NCI-H2227 (cell line): ENCODE measurements around the gene KRTAP2-2.
"Not testable (repeated sequence)": the region's sequence is repeated elsewhere in the genome, so short reads cannot be mapped to it uniquely, and the experiment has no call there.

Experiments
- DNase-seq: peaks from one replicate; lab custom pipeline; 2025; ENCODE audit not compliant: unreplicated experiment; lab: John Stamatoyannopoulos, UW

The KRTAP2-2 gene

DNA sequence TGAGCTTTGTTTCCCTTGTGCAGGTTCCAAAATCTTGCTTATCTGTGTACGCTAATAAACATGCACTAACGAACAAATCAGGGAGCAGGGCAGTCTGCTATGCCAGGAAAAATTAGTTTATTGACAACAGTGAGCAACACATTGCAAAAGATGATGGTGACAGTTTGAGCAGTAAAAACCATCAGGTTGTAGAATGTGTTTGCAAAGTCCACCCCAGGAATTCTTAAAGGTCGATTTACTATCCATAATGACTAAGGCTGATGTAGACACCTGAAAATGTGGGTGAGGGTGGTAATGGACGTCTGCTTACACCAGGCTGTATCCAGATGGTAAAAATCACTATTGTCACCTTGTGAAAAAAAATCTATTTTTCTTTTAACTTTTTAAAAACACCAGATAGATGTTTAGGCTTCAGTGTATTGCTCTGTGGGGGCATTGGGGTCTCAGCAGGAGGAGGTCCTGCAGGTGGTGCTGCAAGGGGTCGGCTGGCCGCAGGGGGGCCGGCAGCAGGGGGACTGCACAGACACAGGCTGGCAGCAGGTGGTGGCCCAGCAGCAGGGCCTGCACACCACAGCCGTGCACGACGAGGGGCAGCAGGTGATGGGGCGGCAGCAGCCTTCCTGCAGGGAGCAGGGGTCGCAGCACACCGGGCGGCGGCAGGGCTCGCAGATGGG lies 10.1 kb upstream of the KRTAP2-2 start:
- DNase-seq: not testable (repeated sequence)

DNA sequence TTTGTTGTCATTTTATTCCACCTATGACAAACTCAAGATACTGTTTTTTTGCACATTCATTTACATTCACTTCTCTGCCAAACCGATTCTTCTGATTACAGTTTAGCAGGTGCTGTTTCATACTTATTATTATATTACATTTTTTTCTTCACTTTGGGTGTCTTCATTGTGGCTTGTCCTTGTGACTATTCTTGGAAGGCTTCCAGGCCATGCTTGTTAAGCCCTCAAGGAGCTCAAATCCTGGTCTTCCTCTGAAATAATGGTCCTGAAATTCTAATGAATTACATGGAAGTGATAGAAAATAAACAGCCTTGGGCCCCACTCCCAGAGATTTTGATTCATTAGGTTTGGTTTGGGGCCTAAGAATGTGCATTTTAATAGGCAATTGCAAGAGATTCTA lies 9.3 kb upstream of the KRTAP2-2 start:
- DNase-seq: no peak

DNA sequence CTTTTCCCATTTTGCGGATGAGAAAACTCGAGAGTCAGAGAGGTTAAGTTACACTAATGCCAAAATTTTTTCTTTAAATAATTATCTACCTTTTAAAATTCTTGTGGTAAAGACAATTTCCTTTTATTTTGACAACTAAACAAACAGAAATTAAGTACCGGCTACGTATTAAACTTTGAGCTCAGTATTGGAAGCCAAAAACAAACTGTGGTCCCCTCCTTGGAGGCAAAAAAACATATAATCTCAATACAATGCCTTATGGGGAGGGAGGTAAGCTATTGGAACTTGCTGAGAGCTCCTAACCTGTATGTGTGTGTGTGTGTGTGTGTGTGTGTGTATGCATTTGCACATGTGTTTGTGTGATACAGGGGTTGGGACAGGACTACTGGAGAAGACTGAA lies 8.4 kb upstream of the KRTAP2-2 start:
- no peak for DNase-seq

DNA sequence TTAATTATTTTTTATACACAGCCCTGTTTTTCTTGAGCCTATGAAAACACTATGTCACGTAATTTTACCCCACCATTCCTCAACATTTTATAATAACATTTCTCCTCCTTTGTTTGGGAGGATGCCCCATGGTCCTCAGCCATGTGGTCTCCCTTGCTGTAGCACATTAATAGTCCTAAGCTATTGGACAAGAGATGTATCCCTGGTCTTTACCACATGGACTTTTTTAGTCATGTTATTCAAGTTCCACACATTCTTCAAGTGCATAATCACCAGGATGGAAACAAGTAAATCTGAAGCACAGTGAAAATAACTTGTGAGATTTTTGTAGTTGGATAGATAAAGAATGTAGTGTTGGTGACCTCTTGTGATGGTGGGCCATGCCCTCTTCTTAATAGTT lies 6.9 kb upstream of the KRTAP2-2 start:
- DNase-seq: no peak

DNA sequence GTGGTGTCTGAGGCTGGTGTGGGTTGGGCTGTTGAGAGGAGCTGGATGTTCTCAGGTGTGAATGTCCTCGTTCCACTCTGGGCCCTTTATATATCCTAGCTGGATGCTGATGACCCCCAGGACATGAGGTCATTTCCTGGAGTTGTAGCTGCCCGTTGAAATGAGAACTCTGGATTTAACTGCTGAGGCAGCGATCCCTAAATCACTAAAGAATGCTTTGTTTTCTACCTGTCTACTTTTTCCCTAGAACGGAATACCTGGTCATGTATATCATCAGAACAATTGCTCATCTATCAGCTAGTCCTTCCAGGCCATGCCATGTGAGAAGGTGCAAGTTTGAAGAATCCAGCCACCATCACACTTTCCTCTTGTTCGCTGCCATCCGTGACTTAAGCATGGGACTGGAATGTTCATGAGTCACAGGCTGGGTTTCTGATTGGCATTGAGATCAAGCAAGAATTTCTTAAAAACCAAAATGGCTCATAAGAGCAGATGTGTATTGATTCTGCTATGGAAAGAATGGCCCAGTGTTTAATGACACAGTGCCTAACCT lies 5.1 kb upstream of the KRTAP2-2 start, which contains the start of gene KRTAP2-3:
Gene KRTAP2-3, minus strand, starts transcription at position 63 of the 553 bp plus-strand sequence. CDS start 64 bp downstream, outside the sequence.
- no peak for DNase-seq

DNA sequence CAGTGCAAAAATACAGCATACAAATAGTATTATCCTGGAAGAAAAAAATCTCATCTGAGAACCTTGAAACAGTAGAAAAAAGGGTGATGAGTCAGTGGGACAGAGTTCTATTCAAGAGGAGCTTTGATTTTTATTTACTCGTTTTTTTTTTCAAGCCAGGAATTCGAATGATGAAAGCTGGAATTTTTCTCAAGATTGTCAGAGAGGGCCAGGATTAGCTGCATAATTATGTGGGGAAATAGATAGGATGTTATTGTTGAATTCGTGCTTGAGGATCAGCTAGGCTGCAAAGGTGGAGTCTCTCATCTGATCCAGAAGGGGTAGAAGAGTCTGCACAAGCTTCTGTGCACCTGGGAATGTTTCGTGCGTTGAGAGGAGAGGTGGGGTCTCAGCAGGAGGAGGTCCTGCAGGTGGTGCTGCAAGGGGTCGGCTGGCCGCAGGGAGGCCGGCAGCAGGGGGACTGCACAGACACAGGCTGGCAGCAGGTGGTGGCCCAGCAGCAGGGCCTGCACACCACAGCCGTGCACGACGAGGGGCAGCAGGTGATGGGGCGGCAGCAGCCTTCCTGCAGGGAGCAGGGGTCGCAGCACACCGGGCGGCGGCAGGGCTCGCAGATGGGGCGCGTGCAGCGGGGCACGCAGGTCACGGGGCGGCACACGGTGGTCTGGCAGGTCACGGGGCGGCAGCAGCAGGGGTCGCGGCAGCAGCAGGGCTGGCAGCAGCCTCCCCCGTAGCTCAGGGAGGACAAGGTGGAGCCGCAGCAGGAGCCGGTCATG lies 4.4 kb upstream of the KRTAP2-2 start:
- DNase-seq: not testable (repeated sequence)

DNA sequence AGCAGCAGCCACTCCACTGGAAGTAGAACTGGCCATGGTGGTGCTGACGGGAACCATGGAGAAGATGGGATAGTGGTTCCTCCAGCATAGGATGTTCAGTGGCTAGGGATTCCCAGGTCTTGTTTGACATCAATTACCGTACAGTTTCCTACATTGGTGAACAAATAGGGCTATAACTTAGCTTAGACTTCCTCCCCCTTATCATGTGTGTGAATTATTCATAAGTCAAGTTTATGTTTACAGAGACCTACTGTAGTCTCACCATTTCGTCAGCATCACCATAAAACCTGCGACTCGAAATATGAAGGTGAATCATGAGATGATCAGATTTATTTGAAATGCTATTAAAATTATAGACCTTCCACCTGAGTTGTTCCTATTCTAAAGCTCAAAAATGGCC lies 3.7 kb upstream of the KRTAP2-2 start:
- no peak for DNase-seq

DNA sequence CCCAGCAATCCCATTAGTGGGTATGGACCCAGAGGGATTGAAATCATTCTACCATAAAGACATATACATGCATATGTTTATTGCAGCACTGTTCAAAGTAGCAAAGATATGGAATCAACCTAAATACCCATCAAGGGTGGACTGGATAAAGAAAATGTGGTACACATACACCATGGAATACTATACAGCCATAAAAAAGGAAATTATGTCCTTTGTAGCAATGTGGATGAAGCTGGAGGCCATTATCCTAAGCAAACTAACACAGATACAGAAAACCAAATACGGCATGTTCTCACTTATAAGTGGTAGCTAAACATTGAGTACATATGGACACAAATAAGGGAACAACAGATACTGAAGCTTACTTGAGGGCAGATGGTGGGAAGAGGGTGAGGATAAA lies 2.5 kb upstream of the KRTAP2-2 start:
- DNase-seq: no peak

DNA sequence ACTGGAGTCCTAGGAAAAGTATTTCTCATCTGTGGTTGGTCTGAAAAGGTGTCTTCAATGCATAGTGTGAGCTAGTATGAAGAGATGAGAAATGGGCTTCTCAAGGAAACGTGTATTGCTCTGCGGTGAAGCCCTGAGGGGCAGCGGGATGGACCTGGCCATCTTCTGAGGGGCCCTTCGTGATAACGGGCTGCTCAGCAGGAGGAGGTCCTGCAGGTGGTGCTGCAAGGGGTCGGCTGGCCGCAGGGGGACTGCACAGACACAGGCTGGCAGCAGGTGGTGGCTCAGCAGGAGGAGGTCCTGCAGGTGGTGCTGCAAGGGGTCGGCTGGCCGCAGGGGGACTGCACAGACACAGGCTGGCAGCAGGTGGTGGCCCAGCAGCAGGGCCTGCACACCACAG lies 474 bp downstream of the KRTAP2-2 start:
- not testable (repeated sequence) for DNase-seq

DNA sequence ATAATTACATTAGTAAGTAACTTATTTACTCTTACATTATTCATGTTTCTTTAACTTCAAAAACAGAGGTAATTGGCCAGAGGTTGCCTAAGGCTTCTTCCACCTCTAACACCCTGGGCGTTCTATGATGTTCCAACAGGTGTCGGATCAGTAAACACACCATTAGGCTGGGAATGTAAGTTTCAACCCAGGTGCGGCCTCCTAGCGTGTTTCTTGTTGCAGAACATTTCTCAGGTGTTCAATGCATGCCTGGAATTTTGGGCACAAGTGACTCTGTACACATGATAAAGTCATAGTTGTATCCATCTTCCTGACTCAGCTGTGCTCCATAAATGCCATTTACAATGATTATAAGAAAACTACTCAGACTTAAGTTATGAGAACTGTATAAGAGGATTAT lies 1.0 kb downstream of the KRTAP2-2 start:
- DNase-seq: no peak

DNA sequence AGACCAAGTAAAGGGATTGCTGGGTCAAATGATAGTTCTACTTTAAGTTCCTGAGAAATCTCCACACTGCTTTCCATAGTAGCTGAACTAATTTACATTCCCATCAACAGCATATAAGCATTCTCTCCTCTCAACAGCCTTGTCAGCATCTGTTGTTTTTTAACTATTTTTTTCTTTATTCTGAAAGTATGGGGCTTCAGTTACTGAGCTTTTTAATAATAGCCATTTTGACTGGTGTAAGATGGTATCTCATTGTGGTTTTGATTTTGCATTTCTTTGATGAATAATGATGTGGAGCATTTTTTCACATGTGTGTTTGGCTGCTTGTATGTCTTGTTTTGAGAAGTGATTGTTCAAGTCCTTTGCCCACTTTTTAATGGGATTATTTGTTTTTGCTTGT lies 2.5 kb downstream of the KRTAP2-2 start:
- DNase-seq: no peak

DNA sequence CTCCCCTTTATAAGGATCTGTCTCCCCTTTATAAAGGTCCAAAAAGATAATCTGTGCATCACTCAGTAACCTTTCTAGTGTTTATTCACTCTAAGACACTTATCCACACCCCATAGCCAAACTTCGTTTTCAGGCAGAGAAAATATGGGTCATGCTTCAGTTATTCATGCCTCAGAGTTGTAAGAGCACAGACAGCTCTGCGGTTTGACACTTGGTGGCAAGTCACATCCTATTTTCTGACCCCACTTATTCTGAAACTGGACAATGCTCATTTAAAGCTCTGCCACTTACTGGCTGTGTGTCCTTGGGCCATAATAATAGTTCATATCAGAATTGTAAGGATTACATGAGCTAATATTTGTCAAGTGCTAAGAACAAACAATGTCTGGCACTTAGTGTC lies 5.9 kb downstream of the KRTAP2-2 start:
- DNase-seq: no peak

DNA sequence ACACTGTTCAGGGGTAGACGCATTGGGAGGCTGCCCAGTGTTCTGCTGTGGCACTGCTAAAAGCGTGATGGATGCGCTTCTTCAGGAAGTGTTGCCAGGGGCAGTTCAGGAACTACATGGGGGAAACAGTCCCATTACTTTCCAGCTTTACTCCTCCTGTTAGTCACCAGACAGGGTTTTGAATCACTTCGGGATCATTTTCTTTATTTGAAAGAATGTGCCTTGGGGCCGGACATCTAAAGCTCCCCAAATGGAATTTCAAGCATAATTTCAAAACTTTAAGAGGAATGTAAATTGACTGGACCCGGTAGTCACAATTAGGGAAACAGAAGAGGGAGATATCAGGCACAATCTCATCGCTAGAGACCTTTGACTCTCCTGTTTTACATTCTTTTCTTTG lies 6.6 kb downstream of the KRTAP2-2 start:
- DNase-seq: no peak

DNA sequence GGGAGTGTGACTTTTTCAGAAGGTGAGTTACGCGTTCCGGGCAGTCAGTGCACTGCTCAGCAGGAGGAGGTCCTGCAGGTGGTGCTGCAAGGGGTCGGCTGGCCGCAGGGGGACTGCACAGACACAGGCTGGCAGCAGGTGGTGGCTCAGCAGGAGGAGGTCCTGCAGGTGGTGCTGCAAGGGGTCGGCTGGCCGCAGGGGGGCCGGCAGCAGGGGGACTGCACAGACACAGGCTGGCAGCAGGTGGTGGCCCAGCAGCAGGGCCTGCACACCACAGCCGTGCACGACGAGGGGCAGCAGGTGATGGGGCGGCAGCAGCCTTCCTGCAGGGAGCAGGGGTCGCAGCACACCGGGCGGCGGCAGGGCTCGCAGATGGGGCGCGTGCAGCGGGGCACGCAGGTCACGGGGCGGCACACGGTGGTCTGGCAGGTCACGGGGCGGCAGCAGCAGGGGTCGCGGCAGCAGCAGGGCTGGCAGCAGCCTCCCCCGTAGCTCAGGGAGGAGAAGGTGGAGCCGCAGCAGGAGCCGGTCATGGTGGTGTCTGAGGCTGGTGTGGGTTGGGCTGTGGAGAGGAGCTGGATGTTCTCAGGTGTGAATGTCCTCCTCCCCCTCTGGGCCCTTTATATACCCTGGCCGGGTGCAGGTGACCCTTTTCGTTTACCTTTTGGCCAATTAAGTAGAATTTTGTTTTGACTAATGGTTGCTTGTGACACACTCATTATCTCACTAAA lies 8.1 kb downstream of the KRTAP2-2 start, which contains the start of gene KRTAP2-1:
Gene KRTAP2-1, minus strand, starts transcription at position 582 of the 731 bp plus-strand sequence. Its CDS starts 49 bp downstream, at position 533.
- not testable (repeated sequence) for DNase-seq

DNA sequence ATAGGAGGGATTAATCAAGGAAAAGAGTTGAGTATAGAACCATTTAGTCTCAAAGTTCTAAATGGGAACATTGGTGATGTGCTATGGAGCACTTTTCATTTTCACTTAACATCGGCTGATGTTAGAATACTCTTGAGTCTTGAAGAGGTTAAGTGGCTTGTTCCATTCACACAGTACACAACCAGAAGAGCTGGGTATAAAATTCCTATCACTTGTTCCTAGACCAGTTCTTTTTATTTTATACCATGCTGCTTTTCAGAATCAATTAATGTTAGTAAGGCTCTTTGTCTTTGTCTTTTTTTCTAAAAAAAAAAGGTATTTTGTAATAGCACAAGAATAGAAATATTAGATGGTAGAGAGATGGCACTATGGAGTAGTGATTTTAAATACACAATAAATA lies 12.1 kb downstream of the KRTAP2-2 start:
- no peak for DNase-seq

DNA sequence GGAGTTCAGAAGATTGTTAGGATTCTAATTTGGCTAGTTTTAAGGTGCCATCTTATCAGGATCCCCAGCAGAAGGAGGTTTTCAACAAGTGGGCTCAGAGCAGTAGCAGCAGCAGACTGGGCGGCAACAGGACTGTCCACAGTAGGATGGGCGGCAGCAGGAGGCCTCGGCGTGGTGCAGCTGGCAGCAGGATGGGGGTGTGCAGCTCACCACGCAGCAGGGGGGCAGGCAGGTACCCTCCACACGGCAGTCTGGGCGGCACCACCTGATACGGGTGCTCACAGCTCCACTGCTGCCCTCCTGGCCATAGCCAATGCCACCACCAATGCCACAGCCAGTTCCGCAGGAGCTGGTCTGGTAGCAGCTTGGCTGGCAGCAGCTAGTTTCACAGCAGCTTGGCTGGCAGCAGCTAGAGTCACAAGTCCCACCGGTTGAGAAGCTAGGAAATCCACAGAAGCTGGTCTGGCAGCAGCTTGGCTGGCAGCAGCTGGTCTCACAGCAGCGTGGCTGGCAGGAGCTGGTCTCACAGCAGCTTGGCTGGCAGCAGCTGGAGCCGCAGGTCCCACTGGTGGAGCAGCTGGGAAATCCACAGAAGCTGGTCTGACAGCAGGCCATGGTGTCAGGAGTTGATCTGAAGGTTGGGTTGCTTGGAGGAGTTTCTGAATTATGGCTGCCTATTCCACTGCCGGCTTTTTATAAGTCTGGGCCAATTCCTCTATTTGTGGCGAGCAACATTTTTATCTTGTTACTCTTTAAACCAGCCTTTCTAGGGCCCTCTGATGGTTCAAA lies 14.1 kb downstream of the KRTAP2-2 start, which contains the start of gene KRTAP1-1:
Gene KRTAP1-1, minus strand, starts transcription at position 668 of the 789 bp plus-strand sequence. Its CDS starts 53 bp downstream, at position 615.
- DNase-seq: not testable (repeated sequence)

DNA sequence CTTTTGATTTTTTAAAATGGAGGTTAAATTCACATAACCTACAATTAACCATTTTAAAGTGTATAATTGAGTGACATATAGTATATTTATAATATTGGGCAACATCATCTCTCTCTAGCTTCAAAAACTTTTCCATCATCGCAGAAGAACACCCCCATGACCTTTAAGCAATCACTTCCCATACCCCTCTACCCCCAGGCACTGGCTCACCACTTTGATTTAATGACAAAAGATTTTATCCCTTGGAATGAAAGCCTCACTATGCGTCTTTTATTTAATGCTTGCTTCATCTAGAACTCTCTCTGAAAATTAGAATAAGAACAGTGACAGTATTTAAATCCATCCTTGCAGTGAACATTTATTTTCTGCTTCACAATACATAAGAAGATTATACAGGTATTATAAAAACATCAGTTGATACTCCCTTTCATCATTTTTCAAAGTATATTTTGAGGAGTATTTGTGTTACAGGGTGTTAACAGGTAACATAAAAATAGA lies 17.1 kb downstream of the KRTAP2-2 start:
- no peak for DNase-seq

DNA sequence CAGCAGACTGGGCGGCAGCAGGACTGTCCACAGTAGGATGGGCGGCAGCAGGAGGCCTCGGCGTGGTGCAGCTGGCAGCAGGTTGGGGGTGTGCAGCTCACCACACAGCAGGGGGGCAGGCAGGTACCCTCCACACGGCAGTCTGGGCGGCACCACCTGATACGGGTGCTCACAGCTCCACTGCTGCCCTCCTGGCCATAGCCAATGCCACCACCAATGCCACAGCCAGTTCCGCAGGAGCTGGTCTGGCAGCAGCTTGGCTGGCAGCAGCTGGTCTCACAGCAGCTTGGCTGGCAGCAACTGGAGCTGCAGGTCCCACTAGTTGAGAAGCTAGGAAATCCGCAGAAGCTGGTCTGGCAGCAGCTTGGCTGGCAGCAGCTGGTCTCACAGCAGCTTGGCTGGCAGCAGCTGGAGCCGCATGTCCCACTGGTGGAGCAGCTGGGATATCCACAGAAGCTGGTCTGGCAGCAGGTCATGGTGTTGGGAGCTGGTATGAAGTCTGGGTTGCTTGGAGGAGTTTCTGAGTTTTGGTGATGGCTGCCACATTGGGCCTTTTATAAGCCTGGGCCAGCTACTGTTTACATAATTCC lies 20.6 kb downstream of the KRTAP2-2 start, which contains the start of gene KRTAP1-3:
Gene KRTAP1-3, minus strand, starts transcription at position 529 of the 590 bp plus-strand sequence. Its CDS starts 53 bp downstream, at position 476.
- DNase-seq: not testable (repeated sequence)

DNA sequence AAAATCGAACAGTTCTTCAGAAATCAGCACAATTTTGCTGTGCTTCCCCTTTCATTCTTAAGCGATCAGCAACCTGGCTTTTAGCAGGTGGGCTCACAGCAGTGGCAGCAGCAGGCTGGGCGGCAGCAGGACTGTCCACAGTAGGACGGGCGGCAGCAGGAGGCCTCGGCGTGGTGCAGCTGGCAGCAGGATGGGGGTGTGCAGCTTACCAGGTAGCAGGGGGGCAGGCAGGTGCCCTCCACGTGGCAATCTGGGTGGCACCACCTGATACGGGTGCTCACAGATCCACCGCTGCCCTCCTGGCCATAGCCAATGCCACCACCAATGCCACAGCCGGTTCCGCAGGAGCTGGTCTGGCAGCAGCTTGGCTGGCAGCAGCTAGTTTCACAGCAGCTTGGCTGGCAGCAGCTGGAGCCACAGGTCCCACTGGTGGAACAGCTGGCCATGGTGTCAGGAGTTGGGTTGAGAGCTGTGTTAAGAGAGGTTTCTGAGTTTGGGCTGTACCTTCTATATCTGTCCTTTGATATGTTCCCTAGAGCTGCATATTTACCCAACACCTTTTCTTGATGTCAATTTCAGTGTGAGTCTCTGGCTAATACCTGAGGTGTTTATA lies 25.3 kb downstream of the KRTAP2-2 start, which contains the start of gene KRTAP1-4:
Gene KRTAP1-4, minus strand, starts transcription at position 563 of the 613 bp plus-strand sequence. Its CDS starts 117 bp downstream, at position 446.
- no peak for DNase-seq
